ENCODE results near the gene HYPK.

GRCh38 chr15:43775411-43775965 lies 24.9 kb upstream of the HYPK start:
- TF ChIP-seq, protein P1, sequence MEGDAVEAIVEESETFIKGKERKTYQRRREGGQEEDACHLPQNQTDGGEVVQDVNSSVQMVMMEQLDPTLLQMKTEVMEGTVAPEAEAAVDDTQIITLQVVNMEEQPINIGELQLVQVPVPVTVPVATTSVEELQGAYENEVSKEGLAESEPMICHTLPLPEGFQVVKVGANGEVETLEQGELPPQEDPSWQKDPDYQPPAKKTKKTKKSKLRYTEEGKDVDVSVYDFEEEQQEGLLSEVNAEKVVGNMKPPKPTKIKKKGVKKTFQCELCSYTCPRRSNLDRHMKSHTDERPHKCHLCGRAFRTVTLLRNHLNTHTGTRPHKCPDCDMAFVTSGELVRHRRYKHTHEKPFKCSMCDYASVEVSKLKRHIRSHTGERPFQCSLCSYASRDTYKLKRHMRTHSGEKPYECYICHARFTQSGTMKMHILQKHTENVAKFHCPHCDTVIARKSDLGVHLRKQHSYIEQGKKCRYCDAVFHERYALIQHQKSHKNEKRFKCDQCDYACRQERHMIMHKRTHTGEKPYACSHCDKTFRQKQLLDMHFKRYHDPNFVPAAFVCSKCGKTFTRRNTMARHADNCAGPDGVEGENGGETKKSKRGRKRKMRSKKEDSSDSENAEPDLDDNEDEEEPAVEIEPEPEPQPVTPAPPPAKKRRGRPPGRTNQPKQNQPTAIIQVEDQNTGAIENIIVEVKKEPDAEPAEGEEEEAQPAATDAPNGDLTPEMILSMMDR (conservative IDR thresholded peaks at IDR 0.05; ENCODE audit: low read length): peak; percentile 59
- TF ChIP-seq EZH2phosphoT487 (IDR thresholded peaks at IDR 0.05; ENCODE audit: borderline replicate concordance, low read depth, low read length): no peak

All from OCI-LY7 (cell line).